Cardiac septum (tissue), 1 donor: Measurements from ENCODE around the gene SLC30A9. TPM values are rescaled to one million over a fixed set of nuclear protein-coding genes. Genes with fewer than 3 reads are reported as not detected.

Source experiments
- DNase-seq: peaks from one replicate; pipeline ENCODE4 v3.0.0-alpha.2; 2020; ENCODE audit warnings: low spot score
- intact Hi-C: fragments of 100-400 bp; cut with DNase I; formaldehyde crosslinking; loops from one replicate; pipeline ENCODE4 v1.14.0; 2022
- total RNA-seq: library from RNA; stranded (reverse); fragmentation: NEBNext Ultra II Directional; extraction: Animal tissue kit (Norgen Biotek cat#: 25700); gene quantifications from one replicate; pipeline ENCODE4 v1.2.1, GENCODE V29; 2021
- donor health status: DM: no; HTN: no; CAD: no.

The SLC30A9 gene
- total RNA-seq, 1 donor from 2014 or later, result 65.3 TPM

GRCh38 chr4:42122237-42122636 lies 131.9 kb downstream of the SLC30A9 start:
- intact Hi-C loops, result no loop called here
- DNase-seq, result no peak

- no peak for DNase-seq
- intact Hi-C loops, result no loop called here
Measured at GRCh38 chr4:42123071-42123644, 132.8 kb downstream of the SLC30A9 start.

DNA sequence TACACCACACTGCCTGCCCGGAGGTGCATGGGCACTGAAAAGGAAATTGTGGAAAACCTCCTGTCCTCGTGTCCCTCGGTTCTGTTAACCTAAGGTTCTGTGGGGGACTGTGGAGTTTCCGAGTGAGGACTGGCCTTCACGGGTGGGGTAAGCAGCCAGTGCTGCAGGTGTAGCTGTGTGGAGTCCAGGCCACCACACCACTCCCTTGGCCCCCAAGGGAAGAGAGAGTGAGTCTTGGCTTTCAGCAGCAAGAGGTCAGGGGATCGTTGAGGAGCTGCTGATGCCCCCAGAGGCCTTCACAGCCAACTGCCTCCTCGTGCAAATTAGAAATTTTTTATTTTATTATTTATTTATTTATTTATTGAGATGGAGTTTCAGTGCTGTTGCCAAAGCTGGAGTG lies 141.8 kb downstream of the SLC30A9 start:
- intact Hi-C loops, result no loop called here
- DNase-seq, result no peak

GRCh38 chr4:42133006-42133405 lies 142.7 kb downstream of the SLC30A9 start:
- intact Hi-C loops, result no loop called here
- no peak for DNase-seq

GRCh38 chr4:42136371-42136770 lies 146.0 kb downstream of the SLC30A9 start:
- intact Hi-C loops, result no loop called here
- DNase-seq, result no peak

Other genes starting within 250 kb of the SLC30A9 start
- not detected for gene PHOX2B, start 241.8 kb upstream of the SLC30A9 start, total RNA-seq
- 27.2 TPM for gene TMEM33, start 55.1 kb upstream of the SLC30A9 start, total RNA-seq
- gene DCAF4L1, start 8.8 kb upstream of the SLC30A9 start, total RNA-seq, result 0.46 TPM
- not detected for gene BEND4, start 162.1 kb downstream of the SLC30A9 start, total RNA-seq